NCI-H2171 (cell line): ENCODE results near the gene KNL1.
"Not testable (repeated sequence)": the region's sequence is repeated elsewhere in the genome, so short reads cannot be mapped to it uniquely, and the experiment has no call there.

Source experiments
- DNase-seq: peaks from one replicate; lab custom pipeline; 2025; lab: John Stamatoyannopoulos, UW

KNL1 gene

DNA sequence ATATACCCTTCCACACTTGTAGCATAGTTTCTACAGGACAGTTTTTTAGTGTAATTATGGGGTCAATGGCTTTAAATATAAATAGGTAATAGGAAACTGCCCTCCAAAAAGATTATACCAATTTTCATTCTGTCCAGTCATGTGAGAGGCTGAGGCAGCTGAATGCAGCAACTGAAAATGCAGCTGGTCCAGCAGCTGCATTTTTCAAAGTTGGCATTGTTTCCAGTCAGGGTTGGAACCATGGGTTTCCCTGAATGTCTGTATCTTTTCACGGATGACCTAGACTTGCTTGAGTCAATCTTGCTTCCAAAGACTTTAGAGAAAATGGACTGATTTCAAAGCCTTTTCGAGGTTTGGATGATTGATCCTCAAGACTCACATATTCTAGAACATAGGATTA is 9.9 kb upstream of the KNL1 start:
- DNase-seq = no peak

DNA sequence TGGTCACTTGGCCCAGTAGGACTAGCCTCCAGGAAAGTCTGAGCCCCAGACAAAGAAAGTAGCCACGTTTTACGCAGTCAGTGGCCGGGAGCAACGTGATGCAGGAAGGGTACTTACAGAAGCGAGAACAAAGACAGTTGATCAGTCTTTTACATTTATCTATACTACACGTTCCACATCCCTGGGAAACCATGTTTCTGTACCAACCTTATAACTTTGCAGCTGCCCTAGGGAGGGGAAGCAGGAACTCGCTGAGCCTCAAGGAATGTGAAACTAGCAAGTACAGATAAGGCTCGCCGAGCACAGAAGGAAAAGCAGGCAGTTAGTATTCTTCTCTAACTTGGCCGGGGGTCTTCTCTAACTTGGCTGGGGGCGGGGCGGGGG is 3.4 kb upstream of the KNL1 start:
- no peak for DNase-seq

DNA sequence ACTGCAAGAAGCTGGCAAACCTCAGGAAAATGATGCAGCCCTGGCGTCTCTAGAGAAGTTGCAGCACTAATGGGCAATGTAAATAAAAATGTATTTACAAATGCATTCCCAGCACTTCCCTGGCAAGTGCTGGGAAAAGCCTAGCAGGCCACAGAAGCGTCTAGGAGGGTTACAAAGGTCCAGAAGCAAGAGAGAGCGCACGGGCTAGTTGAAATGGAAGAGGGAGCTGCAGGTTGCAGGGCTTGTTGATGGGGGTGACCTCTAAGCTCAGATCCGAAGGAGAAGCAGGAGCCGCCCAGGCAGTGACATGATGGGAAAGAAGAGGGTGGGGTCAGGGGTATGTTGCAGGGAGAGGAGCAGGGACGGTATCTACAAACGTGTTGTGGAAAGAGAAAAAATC is 2.7 kb upstream of the KNL1 start:
- no peak for DNase-seq

DNA sequence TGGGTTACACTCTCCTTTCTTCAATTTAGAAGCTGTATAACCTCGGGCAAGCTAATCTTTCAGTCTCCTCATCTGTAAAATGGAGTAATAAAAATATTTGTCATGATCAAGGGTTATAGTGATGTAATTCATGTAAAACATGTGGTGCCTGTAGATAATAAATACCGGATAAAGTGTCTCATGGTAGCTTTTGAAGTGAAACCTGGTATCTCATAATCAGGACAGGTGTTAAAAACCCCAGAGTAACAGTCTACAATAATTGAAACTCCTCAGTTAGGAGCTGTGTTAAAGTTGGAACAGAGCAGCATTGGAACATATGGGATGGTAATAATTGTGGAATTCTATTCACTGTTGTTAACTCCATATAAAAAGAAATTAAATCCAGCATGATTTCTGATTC is 884 bp upstream of the KNL1 start:
- no peak for DNase-seq

DNA sequence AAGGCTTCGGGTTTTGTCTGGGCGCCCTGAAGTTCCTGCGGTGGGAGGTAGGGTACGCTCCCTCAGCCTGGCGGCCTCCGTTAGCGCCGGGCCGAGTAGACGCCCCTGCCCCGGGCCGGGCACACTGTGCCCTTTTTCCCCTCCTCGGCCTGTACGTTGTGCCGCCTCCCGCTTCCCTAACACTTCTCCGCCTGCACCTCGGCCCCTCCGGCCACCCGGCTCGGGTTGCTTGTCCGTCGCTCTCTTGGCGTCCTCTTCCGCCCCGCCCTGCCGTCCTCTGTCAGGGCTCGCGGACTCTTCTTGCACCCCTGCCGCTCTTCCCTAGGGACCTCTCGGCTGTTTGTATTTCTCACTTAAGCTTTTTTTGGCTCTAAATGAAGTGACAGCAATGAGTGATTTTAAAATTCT is 384 bp downstream of the KNL1 start:
- DNase-seq = peak; percentile 53

DNA sequence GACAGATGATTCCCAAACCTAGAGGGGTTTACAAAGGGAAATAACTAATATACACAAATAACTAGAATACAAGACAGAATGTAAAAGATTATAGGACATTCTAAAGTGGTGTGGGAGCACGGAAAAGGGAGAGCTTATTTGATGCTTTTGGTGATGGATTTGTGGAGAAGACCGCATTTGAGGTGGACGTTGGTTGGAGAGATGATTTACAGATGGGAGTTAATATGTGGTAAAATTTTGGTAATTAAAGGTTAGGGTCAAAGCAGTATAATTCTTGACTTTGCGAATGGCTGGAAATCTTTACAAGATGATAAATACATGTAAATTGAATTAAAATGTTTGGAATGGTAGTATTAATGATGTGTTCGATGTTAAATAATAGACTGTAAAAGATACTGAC is 1.2 kb downstream of the KNL1 start:
- DNase-seq = no peak

DNA sequence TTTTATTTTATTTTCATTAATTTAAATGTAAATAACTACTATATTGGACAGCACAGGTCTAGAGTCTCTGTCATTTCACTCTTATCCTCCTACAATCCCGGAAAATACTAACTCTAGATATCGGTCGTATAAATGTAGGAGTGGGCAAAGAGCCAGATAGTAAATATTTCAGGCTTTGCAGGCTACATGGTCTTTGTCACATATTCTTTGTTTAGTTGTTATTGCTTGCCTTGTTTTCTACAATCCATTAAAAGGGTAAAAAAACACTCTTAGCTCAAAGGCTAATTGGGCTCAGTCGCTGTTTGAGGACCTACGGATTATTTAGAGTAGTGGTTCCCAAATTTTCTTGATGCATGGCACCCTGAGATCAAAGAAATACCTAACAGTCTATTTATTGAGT is 1.7 kb downstream of the KNL1 start:
- DNase-seq = no peak

DNA sequence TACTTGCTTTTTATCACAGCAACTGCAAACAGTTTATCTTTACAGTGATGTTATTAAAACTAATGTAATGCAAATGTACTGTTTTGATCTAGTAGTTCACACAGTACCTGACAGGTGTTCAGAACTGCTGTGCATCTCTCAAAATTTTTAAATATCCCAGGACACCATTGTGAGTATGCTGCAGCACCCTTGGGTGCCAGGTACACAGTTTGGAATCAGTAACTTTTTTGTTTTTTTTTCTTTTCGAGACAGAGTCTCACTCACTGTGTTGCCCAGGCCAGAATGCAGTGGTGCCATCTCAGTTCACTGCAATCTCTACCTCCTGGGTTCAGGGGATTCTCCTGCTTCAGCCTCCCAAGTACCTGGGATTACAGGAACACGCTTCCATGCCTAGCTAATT is 3.0 kb downstream of the KNL1 start:
- no peak for DNase-seq

DNA sequence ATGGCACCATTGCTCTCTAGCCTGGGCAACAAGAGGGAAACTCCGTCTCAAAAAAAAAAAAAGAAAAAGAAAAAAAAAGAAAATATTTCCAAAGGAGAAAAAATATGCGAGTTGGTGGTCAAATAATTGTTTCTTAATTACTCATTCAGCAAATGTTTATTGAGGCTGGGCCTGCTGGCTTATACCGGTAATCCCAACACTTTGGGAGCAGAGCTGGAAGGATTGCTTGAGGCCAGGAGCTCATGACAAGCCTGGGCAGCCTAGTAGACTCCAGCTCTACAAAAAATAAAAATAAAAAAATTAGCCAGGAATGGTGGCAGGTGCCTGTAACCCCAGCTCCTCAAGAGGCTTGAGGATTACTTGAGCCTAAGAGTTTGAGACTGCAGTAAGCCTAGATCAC is 4.1 kb downstream of the KNL1 start:
- DNase-seq = no peak

DNA sequence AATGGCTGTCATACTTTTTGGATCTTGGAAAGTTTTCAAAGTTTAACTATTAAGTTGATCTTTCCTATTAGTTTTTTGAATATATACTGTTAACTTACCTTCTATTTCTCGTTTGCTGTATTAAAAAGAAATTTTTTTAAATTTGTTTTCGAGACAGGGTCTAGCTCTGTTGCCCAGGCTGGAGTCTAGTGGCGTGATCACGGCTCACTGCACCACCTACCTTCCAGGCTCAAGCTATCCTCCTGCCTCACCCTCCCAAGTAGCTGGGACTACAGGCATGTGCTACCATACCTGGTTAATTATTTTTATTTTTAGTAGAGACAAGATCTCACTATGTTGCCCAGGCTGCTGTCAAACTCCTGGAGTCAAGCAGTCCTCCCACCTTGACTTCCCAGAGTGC is 4.6 kb downstream of the KNL1 start:
- DNase-seq = no peak

DNA sequence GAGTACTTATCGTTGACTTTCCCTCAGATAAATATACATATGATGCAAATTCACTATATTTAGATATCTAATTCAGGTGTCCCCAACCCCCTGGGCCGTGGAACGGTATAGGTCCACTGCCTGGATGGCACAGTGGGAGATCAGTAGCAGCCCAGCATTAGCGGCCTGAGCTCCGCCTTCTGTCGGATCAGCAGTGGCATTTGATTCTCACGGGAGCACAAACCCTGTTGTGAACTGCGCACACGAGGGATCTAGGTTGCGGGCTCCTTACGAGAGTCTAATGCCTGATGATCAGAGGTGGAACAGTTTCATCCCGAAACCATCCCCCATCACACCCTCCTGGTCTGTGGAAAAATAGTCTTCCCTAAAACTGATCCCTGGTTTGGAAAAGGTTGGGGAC is 6.9 kb downstream of the KNL1 start:
- DNase-seq = no peak

DNA sequence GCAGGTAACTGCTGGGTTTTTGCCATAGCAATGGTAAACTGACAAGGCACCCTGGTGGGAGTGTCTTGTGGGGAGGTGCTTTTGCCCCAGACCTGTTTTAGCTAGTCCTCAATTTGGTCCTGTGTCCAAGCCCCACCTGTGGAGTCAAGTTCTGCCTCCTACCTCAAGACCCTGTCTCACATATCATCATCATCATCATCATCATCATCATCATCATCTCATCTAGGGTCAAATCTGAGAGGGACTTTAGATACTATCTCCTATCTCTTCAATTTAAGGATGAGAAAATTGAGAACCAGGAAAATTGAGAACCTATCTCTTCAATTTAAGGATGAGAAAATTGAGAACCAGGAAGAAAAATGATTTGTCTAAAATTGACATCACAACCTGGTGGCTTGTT is 9.9 kb downstream of the KNL1 start:
- no peak for DNase-seq

DNA sequence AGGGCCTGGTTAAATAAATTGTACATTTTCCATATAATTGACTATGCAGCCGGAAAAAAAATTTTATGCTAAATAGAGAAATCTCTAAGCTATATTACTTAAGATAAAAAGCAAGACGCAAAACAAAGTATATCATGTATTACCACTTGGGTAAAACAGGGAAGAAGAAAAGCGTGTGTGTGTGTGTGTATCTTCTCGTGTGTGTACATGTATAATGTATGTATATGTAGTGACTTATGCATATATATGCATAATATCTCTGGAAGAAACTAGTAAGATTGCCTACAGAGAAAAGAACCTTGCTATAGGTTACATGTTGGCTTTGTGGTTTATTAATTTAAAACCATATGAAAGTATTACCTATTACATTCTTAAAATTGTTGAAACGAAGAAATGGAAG is 19.0 kb downstream of the KNL1 start:
- no peak for DNase-seq

DNA sequence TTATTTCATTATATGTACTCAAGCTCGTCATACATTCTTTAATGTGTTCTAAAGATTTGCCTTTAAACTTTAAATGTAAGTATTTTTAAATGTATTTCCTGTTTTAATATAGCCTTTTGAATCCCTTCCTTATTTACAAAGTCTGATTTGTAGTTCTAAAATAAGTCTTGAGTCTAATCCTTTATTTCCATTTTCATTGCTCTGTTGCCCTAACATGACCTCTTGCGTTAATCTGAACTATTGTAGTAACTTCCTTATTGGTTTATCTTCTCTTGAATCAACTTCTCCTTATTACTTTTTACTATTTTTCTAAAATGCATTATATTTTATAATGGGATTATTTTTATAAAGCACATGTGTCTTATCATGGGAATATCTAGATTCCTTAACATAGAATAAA is 24.0 kb downstream of the KNL1 start:
- DNase-seq = no peak

DNA sequence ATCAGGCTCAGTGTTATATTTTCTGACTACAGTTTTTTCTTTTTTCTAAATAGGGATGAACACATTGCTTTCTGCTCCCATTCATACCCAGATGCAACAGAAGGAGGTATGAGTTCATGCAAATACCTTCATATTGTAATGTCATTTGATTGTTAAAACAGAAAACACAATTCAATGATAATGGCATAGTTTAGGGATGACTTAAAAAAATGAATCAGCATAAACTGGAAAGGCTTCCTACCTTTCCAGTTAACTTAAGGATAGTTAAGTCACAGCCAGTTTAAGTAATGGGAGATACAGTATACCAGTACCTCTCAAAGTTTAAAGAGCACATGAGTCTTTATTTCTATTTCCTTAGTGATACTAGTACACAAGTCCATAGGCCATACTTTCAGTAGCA is 24.9 kb downstream of the KNL1 start:
- DNase-seq = no peak

DNA sequence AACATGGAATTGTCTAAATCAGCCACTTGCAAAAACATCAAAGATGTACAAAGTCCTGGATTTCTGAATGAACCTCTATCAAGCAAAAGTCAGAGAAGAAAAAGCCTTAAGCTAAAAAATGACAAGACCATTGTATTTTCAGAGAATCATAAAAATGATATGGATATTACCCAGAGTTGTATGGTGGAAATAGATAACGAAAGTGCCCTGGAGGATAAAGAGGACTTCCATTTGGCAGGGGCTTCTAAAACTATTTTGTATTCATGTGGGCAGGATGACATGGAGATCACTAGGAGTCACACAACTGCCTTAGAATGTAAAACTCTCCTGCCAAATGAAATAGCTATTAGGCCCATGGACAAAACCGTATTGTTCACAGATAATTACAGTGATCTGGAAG is 29.3 kb downstream of the KNL1 start:
- no peak for DNase-seq

DNA sequence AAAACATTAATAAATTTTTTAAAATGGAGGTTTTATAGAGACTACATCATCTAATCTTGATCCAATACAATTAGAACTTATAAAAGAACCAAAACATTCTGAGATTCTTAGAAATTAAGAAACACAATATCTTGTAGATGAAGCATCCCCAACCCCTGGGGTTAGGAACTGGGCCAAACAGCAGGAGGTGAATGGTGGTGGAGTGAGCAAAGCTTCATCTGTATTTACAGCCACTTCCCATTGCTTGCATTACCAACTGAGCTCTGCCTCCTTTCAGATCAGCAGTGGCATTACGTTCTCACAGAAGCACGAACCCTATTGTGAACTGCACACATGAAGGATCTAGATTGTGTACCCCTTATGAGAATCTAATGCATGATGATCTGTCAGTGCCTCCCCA is 36.3 kb downstream of the KNL1 start:
- DNase-seq = no peak

DNA sequence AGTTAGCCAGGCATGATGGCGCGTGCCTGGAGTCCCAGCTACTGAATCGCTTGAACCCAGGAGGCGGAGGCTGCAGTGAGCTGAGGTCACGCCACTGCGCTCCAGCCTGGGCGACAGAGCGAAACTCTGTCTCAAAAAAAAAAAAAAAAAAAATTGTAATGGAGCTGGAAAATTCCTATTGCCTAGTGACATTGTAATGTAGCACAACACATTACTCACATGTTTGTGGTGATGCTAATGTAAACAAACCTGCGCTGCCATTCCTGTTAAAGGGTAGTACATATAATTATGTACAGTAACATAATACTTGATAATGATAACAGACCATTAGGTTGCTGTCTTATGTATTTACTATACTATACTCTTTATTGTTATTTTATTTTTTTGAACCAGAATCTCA is 39.1 kb downstream of the KNL1 start:
- no peak for DNase-seq

DNA sequence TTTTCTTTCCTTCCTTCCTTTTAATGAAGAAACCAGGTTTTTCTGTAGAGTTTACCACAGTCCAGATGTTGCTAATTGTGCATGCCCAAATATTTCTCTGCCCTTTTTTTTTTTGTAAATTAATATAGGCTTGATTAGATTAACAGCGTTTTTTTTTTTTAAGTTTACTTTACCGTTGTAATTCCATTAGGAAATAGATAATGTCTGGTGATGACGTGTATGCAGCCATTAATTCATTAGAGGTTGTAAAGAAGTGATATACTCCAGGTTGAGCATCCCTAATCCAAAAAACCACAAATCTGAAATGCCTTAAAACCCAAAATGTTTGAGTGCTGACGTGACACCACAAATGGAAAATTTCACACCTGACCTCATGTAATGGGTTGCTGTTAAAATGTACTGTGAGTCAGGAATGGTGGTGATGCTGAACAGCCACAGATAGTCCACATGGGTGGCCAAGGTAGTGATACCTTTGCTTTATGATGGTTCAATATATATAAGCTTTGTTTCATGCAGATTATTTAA is 43.2 kb downstream of the KNL1 start:
- DNase-seq = no peak

DNA sequence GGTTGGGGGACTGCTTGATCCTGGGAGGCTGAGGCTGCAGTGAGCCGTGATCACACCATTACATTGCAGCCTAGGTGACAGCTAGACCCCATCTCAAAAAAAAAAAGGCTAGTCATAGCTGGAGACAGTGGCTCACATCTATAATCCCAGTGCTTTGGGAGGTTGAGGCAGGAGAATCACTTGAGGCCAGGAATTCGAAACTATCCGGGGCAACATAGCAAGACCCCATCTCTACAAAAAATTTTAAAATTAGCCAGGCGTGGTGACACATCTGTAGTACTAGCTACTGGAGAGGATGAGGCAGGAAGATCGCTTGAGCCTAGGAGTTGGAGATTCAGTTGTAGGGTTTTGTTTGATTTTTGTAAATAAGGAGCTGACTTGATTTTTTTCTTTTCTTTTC is 45.6 kb downstream of the KNL1 start:
- DNase-seq = no peak

DNA sequence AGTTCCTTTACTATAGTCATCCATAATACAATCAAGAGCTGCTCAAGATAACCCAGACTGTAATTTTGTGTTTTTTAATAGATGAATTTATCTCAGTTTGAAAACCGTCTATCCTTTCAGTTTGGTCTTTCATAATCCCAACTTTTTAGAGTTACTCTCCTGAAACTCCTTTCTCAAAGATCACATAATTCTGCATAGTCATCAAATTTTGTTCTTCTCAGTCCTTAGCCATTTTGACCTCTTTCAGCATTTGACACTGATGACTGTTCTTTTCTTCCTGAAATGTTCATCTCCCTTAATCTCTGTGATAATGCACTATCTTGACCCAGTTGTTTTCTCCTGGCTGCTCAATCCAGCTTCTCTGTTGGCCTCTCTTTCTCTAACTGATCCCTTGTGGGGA is 53.5 kb downstream of the KNL1 start:
- no peak for DNase-seq

DNA sequence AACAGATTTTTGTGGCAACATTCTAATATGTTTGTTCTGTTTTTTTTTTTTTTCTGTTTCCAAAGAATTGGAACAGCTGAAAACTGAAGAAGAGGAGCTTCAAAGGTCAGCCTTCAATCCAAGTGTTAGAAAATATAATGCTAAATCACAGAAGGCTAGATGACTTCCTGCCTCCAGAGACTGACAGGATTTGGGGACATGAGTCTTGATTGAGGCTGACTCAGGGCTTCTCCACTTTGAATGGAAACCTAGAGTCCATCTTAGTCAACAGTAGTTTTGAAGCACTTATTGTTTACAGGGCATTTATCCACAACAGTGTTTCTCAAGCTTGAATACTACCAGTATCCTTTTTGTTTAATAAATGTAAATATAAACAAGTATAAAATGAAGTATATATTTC is 56.4 kb downstream of the KNL1 start:
- DNase-seq = no peak

DNA sequence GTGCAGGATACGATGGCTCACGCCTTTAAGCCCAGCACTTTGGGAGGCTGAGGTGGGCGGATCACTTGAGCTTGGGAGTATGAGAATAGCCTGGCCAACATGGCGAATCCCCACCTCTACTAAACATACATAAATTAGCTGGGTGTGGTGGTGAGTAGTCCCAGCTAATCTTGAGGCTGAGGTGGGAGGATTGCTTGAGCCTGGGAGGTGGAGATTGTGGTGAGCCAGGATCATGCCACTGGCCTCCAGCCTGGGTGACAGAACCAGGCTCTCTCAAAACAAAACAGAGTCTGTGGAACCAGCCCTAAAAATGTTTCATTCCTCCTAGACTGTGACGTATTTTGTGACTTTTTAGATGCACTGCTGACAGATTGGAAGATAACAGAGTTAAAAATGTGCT is 66.6 kb downstream of the KNL1 start:
- DNase-seq = no peak

DNA sequence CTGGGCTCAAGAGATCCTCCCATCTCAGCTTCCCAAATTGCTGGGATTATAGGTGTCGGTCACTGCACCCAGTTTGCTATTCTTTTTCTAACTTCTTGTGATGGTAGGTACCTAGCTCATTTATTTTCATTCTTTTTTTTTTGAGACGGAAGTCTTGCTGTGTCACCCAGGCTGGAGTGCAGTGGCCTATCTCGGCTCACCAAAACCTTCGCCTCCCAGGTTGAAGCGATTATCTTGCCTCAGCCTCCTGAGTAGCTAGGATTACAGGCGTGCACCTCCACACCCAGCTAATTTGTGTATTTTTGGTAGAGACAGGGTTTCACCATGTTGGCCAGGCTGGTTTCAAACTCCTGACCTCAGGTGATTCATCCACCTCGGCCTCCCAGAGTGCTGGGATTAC is 70.9 kb downstream of the KNL1 start:
- DNase-seq = no peak

DNA sequence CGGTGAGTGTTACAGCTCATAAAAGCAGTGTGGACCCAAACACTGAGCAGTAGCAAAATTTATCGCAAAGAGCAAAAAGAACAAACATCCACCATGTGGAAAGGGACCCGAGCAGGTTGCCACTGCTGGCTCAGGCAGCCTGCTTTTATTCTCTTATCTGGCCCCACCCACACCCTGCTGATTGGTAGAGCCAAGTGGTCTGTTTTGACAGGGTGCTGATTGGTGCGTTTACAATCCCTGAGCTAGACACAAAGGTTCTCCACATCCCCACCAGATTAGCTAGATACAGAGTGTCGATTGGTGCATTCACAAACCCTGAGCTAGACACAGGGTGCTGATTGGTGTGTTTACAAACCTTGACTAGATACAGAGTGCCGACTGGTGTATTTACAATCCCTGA is 82.2 kb downstream of the KNL1 start:
- DNase-seq = not testable (repeated sequence)
